Lower leg skin (tissue), 4 donors: ENCODE measurements around the gene KISS1R. TPM values are rescaled to one million over a fixed set of nuclear protein-coding genes. Genes with fewer than 3 reads are reported as not detected.

Source experiments
- DNase-seq, 2 donors: peaks; one replicate each; pipeline ENCODE4 v3.0.0-alpha.2; 2019; ENCODE audit warnings: low spot score in 2 of 2
- H3K4me3 ChIP-seq: fragments of 200-600 bp; sonication (generic); 2 replicates; pipeline ENCODE4 v1.5.1; 2017; ENCODE audit warnings: mild to moderate bottlenecking, low read depth; ENCODE audit not compliant: poor library complexity, severe bottlenecking
- POLR2A ChIP-seq, 2 donors: fragments of 450-650 bp; IDR thresholded peaks; one replicate each; pipeline ENCODE4 v1.6.1; 2016 to 2017; ENCODE audit warnings: antibody characterized with exemption in 2 of 2, mild to moderate bottlenecking in 1 of 2, moderate library complexity in 1 of 2
- WGBS, 2 donors: methylation state at CpG; one replicate each; pipeline ENCODE4 v1.1.5; 2018; 5-methylcytosine and 5-hydroxymethylcytosine counted together
- intact Hi-C: fragments of 100-400 bp; cut with DNase I; formaldehyde crosslinking; loops from one replicate; pipeline ENCODE4 v1.15.0; 2023; ENCODE audit warnings: low total_unique reads
- total RNA-seq, 4 donors: library from RNA; depleted of rRNA; stranded (reverse); fragments of >200 nt; gene quantifications; one replicate each; pipeline ENCODE4 v1.1.0, GENCODE V29; 2016
- TF ChIP-seq, protein P1 (sequence below), 3 donors: fragments of 450-650 bp; IDR thresholded peaks; one replicate each; pipeline ENCODE4 v1.5.1; 2016; ENCODE audit warnings: antibody characterized with exemption in 3 of 3, mild to moderate bottlenecking in 3 of 3, moderate library complexity in 2 of 3

The KISS1R gene
- total RNA-seq, 4 donors from 2014 or later, result 0.88 to 3.5 TPM; not detected in 2

DNA sequence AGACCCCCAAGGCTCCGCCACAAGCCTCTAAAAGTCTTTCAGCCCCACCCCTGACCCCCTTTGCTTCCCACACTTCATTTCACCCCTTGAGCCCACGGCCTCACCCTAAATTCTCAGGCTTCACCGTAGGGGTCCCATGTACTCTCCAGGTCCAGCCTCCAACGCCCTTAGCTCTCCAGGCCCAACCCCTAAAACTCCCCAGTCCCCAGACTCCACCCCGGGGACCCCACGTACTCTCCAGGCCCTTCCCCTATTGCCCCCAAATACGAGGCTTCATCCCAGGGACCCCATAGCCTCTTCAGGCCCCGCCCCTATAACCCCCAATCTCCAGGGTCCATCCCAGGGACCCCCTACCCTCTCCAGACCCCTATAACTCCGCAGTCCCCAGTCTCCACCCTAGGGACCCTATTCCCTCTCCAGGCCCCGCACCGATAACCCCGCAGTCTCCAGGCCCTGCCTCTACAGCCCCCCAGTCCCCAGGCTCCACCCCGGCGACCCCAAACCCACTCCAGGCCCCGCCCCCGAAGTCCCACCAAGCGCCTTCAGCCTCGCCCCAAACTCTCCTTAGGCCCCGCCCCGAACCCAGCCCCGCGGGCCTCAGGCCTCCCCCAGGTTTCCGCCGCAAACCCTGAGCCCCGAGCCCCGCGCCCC, 24.8 kb upstream of the KISS1R start:
- WGBS, 2 donors, result 4 to 6% methylated on average over 20 to 22 of the region's 27 CpGs

DNA sequence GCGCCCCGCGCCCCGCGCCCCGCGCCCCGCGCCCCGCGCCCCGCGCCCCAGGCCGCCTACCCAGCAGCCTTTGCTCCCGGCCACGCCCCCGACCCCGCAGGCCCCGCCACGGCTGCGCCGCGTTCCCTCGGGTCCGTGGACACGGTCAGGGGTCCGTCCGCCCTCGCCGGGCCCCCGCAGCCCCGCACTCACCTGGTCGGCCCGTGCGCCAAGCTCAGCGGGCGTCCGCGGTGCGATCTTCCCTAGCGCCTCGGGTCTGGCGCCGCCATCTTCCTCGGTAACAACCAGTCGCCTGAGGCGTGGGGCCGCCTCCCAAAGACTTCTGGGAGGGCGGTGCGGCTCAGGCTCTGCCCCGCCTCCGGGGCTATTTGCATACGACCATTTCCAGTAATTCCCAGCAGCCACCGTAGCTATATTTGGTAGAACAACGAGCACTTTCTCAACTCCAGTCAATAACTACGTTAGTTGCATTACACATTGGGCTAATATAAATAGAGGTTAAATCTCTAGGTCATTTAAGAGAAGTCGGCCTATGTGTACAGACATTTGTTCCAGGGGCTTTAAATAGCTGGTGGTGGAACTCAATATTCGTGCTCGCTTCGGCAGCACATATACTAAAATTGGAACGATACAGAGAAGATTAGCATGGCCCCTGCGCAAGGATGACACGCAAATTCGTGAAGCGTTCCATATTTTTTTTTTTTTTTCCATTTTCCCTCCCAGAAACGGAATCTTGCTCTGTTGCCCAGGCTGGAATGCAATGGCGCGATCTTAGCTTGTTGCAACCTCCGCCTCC, 24.0 kb upstream of the KISS1R start, which contains the start of the genes MED16 and RNU6-9:
Gene MED16, minus strand, starts transcription at position 294 of the 796 bp plus-strand sequence. CDS start 2,056 bp downstream, outside the sequence.
Gene RNU6-9, plus strand, starts transcription at position 591 of the 796 bp plus-strand sequence.
- peak within 1 kb of the TSS; percentile 87 for H3K4me3 ChIP-seq
- no peak for TF ChIP-seq POLR2A (IDR thresholded peaks at IDR 0.05)
- TF ChIP-seq, protein P1, sequence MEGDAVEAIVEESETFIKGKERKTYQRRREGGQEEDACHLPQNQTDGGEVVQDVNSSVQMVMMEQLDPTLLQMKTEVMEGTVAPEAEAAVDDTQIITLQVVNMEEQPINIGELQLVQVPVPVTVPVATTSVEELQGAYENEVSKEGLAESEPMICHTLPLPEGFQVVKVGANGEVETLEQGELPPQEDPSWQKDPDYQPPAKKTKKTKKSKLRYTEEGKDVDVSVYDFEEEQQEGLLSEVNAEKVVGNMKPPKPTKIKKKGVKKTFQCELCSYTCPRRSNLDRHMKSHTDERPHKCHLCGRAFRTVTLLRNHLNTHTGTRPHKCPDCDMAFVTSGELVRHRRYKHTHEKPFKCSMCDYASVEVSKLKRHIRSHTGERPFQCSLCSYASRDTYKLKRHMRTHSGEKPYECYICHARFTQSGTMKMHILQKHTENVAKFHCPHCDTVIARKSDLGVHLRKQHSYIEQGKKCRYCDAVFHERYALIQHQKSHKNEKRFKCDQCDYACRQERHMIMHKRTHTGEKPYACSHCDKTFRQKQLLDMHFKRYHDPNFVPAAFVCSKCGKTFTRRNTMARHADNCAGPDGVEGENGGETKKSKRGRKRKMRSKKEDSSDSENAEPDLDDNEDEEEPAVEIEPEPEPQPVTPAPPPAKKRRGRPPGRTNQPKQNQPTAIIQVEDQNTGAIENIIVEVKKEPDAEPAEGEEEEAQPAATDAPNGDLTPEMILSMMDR (IDR thresholded peaks at IDR 0.05), result no peak
- DNase-seq, result peak; percentile 92 to 98
- 1% methylated on average over 28 to 61 of the region's 69 CpGs for WGBS, 2 donors
- intact Hi-C loops, result no loop called here

More for the DNA sequence above, 24.8 kb upstream of the KISS1R start:
- peak overlapping the region; percentile 87 for H3K4me3 ChIP-seq
- TF ChIP-seq POLR2A (IDR thresholded peaks at IDR 0.05), result no peak
- TF ChIP-seq, protein P1 (IDR thresholded peaks at IDR 0.05), result no peak
- intact Hi-C loops, result no loop called here
- DNase-seq, result no peak

DNA sequence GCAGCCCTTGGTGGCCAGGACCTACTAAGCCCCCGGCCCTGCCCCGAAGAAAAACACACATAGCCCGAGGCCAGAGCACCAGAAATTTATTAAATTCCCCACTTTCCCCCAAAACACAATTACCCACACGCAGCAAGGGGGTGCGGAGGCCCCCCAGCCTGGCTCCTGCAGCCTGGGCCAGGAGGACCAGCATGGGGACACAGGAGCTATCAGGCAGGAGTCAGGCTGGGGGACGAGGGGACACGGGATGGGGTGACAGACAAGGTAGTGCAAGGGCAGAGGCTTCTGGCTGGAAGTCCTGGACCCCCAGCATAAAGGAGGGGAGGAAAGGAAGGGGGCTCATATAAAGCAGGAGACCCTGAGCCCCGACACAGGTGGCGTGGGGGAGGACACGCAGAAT, 20.7 kb upstream of the KISS1R start:
- intact Hi-C loops, result no loop called here
- WGBS, 2 donors, result 94 to 95% methylated on average over 10 of the region's 10 CpGs
- DNase-seq, result no peak
- TF ChIP-seq POLR2A (IDR thresholded peaks at IDR 0.05), result no peak
- TF ChIP-seq, protein P1 (IDR thresholded peaks at IDR 0.05), result no peak
- H3K4me3 ChIP-seq, result no peak overlapping the region

DNA sequence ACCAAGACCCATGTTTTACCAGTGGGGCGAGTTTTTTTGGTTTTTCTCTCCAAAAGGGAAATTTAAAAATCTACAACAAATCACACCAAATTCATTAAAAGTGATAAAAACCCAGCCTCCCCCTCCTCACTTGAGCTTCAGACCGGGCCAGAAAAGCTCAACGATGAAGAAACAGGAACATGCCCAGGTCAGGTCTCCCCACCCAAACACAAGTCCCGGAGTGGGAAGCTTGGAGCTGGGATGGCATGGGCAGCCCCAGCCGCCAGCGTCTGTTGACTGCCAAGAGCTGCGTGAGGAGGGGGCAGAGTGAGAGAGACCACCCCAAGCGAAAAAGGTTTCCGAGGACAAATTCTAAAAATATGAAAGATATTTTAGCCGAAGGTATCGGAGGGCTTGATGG, 20.1 kb upstream of the KISS1R start:
- 84 to 95% methylated on average over 11 of the region's 11 CpGs for WGBS, 2 donors
- H3K4me3 ChIP-seq, result no peak overlapping the region
- no peak for TF ChIP-seq POLR2A (IDR thresholded peaks at IDR 0.05)
- TF ChIP-seq, protein P1 (IDR thresholded peaks at IDR 0.05), result no peak
- DNase-seq, result no peak
- intact Hi-C loops, result no loop called here

DNA sequence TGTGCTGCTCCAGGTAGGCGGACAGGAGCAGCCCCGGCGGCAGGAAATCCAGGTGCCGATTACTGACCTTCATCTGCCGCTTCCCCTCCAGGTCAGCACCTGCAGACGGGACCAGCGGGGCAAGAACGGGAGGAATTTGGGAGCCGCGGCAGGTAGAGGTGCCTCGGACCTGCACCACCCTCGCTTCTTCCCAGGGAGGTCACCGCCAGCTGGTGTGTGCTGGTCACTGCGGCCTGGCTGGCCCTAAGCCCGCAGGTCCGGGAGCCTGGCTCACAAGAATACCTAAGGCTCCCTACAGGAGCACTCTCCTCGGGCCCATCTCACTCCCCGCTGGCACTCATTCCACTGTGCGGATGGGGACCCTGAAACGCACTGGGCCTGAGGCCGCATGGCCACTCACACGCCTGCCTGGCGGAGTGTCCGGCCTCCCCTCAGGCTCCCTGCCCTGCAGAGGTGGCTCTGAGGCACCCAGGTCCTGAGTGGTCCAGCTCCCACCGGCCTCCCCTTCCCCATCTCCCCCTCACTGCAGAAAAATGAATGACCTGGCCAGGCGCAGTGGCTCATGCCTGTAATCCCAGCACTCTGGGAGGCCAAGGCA, 19.6 kb upstream of the KISS1R start:
- intact Hi-C loops, result no loop called here
- no peak for TF ChIP-seq POLR2A (IDR thresholded peaks at IDR 0.05)
- TF ChIP-seq, protein P1 (IDR thresholded peaks at IDR 0.05), result no peak
- WGBS, 2 donors, result 90 to 93% methylated on average over 21 of the region's 26 CpGs
- no peak for DNase-seq
- H3K4me3 ChIP-seq, result no peak overlapping the region
